Measurements from ENCODE around the gene IP6K2. TPM values are rescaled to one million over a fixed set of nuclear protein-coding genes. Genes with fewer than 3 reads are reported as not detected.

Gene IP6K2
- polyA plus RNA-seq, 3 donors: 195 to 214 (median 213) TPM

DNA sequence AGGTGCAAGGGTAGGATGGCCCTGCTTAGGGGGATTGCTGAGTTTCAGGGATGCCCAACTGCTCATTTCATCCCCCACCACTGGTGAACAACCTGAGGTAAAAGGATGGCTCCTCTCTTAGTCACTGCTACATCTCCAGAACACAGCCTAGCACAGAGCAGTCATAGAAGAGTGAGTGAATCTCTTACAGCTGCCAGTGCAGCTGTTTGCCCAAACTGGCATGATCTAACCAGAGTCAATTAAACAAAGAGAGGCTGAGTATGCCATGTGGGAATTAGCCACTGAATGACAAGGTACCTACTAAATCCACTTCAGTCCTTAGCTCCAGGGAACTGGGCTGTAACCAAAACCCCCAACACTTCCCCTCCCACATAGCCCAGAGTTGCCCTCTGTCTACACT, 24.5 kb downstream of the IP6K2 start:
- DNase-seq (ENCODE audit: low read depth in 3 of 3, low spot score in 2 of 3): no peak

DNA sequence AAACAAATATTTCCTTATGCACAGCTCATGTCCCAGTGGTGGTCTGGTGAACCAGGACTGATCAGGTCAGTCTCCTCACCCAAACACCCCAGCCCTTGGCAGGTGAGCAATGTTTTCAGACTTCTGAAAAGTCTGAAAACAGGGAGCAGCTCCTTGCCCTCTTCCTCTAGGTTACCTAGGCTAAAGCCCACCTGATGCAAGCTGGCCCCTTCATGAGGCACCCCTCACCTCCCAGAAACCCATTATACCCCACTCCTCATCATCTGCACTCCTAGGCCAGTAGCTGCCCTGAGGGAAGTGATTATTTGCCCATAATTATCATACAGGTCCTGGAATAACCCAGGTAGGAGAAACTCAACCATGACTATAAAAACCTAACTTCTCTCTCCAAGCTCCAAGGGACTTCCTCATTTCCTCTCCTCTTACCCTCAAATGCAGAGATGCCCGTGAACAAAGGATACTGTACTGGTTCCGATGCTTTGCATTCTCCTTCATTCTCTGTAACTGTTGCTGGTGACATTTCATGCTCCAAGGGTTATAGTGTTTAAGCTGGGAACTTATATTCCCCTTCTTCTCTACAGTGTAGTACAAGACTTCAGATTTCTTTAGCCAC, 26.1 kb downstream of the IP6K2 start:
- no peak for DNase-seq (ENCODE audit: low read depth in 3 of 3, low spot score in 2 of 3)

DNA sequence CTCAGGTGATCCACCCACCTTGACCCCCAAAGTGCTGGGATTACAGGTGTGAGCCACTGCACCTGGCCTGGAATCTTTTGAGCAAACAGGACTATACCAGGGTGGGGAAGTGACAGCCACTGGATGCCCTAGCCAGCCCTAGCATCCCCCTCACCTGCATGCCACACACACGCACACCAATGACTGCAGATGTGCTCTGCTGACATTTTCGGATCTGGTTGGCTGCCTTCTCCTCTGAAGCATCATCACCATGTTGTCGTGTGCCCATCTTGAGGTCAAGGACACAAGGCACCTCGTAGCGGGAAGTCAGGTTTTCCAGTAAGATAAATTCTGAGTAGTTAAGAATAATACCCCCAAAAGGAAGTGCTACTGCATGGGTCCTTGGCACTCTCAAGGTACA, 27.6 kb downstream of the IP6K2 start:
- no peak for DNase-seq (ENCODE audit: low read depth in 3 of 3, low spot score in 2 of 3)

DNA sequence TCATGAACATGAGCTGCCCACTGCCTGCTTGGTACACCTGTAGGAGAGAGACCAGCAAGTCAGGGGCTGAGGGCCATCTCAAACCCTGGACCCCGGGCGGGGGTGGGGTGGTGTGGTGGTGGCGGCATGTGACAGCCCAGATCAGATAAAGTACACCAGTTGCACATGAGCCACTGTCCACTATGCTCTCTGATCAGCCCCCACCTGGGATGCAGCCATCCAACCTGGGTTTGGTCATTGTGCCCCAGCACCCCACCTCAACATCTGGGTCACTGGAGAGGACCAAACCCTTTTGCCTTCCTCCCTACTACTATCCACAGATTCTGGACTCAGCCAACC, 28.3 kb downstream of the IP6K2 start:
- no peak for DNase-seq (ENCODE audit: low read depth in 3 of 3, low spot score in 2 of 3)

DNA sequence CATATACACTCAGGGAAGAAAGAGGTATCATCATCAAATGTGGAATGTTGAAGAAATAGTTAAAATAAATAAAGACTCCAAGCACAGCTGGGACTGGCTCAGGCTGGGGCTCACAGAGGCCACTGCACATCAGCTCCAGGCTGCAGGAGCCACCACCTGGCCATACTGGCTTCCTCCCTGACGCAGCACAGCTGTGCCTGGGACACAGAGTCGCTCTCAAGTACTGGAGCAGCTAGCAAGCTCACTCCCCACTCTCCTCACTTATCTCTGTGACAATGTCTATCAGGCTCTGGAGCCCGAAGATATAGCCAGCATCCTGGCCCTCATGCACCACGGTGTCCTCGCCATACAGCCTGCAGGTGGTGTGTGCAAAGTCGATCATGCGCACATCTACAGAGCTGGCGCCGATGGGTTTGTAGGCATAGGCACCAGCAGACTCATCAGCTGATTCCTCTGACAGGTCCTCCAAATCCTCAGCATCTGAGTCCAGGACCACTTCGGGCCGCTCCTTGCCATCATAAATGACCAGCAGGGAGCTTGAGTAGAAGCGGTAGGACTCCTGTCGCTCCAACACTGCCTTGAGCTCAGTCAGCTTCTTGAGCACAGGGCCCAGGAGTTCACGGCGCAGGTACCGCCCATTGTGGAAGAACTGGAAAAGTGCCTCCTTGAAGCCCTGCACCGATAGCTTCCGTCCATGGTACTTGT, 28.8 kb downstream of the IP6K2 start:
- DNase-seq (ENCODE audit: low read depth in 3 of 3, low spot score in 2 of 3): no peak

DNA sequence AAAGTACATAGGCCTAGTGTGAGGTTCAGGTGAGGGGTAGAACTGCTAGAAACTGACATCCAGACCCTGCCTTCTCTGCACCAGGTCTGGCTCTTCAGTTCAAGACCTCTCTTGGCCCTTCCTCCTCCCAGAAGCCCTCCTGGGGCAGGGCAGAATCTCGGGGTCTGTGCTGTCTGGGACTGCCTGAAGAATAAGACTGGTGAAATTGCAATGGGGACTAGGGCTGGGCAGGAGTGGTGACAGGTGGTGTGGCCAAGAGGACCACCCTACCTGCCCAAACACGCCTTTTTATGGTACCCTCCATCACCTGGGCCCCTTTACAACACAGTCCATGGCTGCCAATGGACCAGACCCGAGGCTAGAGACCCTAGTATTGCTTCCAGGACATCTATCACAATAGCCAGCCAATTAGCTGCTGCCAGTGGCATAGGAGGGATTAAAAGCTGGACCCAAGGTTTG, 29.8 kb downstream of the IP6K2 start:
- no peak for DNase-seq (ENCODE audit: low read depth in 3 of 3, low spot score in 2 of 3)

DNA sequence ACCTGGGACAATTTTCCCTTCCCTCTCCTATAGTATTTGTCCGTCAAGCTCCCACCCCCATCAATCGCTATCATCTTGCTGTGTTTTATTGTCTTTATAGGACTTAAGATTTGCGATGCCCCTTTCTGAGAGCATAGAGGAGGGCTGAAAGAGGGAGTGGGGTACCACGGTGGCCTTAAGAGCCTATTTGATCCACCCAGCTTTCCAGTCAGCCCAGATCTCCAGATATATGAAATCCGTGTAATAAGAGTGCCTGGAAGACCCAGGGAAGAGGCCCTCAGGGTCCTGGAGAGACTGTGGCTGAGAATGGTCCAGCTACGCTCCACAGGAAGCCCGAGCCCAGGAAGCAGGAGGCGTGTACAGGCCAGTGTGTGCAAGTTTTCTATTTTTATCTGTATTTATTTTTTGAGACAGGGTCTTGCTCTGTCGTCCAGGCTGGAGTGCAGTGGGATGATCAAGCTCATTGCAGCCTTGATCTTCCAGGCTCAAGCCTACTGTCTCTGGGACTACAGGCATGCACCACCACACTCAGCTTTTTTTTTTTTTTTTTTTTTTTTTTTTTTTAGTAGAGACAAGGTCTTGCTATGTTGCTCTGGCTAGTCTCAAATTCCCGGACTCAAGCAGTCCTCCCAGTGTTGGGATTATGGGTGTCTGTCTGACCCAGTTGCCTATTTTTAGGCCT, 30.3 kb downstream of the IP6K2 start:
- DNase-seq (ENCODE audit: low read depth in 3 of 3, low spot score in 2 of 3): no peak

DNA sequence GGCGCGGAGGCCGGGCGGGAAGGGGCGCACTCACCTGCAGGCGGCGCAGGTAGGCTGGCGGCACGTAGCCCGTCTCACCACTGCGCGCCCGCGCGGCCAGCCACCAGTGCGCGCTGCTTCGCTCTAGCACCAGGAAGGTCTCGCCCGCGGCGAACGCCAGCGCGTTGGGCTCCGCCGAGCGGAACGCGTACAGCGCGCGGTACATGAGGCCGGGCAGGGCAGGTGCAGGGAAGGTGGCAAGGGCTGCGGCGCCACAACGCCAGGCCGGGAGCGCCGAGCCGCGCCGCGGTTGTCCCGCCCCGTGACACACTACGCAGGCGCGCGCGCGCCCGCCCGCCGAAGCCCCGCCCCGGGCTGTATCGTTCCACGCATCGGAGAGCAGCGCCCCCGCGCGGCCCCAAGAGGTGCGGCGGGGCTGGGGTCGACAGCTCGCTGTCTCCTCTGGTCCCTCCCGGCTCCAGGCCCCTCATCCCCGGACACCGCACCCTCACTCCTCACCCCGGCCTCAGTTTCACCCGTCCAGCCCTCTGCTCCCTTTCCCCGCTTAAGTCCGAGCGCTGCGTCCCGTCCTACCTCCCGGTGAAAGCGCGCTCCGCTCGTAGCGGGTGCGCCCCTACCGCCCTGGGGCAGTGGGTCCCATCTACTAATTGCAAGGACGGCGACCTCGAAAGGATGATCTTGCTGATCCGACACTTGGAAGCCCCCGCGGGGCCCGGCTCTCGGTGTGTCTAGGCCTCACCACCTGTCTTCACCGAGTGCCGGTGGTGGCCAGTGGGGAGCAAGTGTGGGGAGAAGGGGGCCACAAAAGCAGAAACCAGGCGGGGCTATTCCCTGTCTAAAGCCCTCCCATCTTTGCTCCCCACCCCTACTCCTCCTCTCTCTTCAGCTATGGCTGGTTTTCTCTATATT, 31.2 kb downstream of the IP6K2 start, which contains the start of gene NCKIPSD:
NCKIPSD (minus strand) TSS at position 313 of the 909 bp plus-strand sequence; CDS start at position 205, 108 bp downstream.
- peak; percentile 70 to 80 (median 79) for DNase-seq (ENCODE audit: low read depth in 3 of 3, low spot score in 2 of 3)

DNA sequence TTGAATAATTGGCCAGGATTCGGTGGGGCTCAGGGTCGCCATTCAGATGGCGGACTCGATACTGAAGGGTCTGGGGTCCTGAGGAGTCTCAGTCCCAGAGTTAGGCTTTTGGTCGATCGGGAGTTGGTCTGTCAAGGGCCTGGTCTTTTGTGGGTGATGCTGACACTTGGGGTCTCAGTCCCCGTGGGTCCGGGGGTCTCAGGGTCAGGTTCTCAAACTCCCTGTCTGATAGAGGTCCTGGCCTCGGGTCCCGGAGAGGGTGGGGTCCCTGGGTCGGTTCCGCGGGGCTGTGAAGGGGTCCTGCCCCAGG, 31.8 kb downstream of the IP6K2 start:
- DNase-seq (ENCODE audit: low read depth in 3 of 3, low spot score in 2 of 3): no peak

DNA sequence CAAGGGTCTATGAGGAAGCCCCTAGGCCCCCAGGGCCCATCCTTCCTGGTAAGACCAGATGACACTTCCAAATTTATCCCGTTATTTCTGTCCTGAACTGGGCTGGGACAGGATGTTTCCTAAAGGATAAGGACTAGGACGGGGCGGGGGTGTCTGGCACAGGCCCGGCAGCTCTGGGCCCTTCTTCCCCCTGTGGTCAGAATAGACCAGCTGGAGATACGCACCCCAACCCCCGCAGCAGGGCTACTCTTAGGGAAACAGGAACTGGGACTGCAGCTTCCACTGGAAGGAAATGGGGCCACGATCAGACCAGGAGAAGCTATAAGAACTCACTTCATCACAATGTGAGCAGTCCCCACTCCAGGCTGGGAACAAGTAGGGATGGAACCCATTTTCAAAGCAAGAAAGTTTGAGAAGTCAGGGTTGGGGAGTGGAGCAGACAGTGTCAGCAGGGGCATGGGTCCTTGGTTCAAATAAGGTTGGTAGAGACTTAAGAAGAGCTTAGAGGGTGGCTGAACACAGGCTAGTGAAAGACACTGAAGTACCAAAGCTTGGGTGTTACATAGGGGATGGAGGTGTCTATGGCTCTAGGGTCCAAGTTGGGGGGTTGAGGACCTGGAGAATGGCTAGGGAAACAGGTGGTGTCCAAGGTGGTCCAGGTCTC, 32.4 kb downstream of the IP6K2 start:
- no peak for DNase-seq (ENCODE audit: low read depth in 3 of 3, low spot score in 2 of 3)

DNA sequence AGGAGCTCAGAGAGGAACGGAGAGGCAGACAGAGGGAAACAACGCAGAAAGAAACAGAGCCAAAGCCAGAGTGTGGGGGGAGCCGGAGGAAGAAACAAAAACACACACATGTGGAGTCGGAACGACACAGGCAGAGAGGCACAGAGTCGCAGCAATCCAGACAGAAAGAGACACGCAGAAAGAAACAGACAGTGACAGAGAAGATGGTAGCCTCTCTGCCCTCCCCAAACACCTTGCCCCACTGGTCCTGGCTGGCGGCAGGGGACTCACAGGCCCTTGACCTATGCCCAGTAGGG, 33.0 kb downstream of the IP6K2 start:
- no peak for DNase-seq (ENCODE audit: low read depth in 3 of 3, low spot score in 2 of 3)

DNA sequence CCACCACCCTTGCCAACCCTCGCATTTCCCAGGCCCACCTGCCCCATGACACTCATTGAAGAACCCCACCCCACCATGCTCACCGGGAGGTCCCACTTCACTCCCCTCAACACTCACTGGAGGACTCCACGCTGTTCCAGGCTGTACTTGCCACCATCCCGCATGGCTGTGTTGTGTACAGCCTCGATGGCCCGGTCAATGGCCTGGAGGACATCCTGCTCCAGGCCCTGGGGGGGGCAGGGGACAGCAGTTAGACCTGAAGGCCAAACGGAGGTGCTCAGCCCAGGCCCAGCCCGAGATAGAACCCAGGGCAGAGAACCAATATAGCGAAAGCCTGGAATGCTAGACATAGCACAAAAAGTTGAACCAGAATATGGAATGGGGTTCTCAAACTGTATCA, 34.2 kb downstream of the IP6K2 start:
- no peak for DNase-seq (ENCODE audit: low read depth in 3 of 3, low spot score in 2 of 3)

DNA sequence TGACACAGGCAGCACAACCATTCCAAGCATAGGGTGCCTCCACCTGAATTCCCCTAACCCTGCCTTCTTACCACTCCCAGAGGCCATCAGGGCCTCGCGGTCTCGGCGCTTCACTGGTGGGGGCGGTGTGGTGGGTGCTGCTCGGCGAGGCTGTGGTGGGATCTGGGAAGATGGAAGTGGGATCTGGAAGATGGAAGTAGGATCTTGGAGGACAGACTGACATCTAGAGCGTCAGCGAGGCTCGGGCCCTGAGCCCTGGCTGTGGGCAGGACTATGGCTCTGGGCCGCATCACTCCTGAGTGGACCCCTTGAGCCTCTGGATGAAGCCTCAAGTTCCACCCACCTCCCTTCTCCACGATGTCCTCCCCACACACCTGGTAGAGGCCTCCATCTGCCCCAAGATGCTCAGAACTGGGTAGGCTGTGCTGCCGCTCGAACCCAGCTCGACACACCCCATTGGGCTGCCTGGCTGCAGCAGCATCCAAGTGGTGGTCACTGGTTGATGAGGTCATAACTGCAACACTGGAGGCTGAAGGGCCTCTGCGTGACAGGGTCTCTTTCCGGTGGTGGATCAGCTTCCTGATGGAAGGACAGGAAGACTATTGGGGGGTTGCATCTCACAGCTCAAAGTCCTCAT, 34.9 kb downstream of the IP6K2 start:
- no peak for DNase-seq (ENCODE audit: low read depth in 3 of 3, low spot score in 2 of 3)

DNA sequence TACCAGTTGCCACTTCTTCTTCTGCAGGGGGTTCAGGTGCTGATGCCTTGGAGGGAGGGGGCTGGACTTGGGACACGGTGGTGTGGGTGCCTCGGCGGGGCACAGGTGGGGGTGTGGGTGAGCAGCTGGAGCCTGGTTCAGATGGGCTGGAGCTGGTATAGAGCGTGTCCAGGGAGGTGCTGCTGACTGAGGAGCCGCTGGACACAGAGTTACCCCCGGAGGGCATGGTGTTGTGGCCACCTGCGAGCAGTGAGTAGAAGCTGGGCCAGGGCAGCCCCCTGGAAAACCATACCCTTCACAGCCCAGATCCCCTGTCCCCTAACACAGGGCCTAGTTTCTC, 35.5 kb downstream of the IP6K2 start:
- no peak for DNase-seq (ENCODE audit: low read depth in 3 of 3, low spot score in 2 of 3)

DNA sequence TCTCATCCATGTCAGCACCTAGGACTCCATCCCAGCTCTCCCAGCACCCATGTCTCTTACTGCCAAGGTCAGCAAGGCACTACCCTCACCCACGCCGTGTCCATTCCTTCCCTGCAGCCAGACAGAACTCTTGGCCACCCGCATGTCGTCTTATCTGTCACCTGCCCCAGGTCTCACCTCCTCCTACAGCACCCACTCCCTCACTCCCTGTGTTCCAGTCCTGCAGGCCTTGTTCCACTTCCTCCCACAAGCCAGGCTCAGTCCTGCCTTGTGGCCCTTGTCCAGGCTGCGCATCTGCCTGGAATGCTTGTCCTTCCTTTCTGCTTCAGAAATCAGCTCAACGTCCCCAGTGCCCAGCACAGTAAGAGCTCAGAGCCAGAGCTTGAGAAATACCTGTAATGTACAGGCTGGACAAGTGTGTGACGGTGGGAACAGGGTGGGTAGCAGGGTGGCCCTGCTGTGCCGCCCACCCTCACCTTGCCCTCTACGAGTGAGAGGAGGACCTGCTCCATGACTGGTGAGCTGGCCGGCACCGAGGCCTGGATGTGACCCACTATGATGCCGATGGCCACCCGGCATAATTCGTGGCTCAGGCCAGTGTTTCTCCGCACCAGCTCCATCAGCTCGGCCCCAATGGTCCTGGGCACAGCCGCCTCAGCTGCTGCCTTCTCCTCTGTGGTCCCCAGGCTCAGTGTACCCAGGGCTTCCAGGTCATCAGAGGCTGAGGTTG, 36.0 kb downstream of the IP6K2 start:
- no peak for DNase-seq (ENCODE audit: low read depth in 3 of 3, low spot score in 2 of 3)

DNA sequence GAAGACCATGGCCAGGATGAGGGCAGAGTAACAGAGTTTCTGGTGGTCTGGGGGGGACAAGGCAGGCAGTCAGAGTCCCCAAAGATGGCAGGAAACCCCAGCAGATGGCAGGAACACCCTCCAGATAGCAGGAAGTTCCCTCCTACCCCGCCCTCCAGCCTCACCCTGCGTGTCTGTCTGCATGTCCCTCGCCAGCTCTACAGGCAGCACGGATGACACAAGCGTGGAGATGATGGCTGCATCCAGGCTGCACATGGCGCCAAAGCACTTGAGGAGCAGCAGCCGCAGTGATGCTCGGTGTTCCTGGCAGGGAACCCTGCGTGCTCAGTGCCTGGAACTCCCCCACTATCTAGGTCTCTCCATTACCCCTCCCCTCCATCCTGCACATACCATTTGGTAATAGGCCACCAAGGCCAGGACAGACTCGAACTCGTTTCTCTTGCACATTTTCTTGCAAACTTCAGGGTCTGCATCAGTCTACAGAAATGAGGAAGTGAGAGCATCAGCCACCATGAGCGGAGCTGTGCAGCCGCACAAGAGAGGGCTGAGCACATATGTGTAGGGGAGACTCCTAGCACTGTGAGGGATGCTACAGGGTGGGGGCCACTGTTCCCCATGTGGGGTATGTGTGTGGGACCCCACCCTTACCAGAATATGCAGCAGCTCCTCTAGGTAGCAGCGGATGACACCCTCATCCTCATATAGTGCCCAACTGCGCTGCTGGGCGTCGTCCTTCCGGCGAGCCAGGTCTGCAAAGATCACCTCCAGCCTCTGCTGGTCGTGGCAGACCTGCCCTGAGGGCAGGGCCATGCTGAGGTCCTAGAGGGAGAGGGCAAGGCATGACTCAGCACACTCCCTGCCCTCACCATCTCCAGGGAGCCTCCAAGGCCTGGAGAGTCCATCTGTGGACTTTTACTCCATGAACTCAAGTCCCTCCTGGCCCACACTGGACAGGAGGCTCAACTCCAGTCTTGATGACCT, 37.3 kb downstream of the IP6K2 start:
- DNase-seq (ENCODE audit: low read depth in 3 of 3, low spot score in 2 of 3): no peak

DNA sequence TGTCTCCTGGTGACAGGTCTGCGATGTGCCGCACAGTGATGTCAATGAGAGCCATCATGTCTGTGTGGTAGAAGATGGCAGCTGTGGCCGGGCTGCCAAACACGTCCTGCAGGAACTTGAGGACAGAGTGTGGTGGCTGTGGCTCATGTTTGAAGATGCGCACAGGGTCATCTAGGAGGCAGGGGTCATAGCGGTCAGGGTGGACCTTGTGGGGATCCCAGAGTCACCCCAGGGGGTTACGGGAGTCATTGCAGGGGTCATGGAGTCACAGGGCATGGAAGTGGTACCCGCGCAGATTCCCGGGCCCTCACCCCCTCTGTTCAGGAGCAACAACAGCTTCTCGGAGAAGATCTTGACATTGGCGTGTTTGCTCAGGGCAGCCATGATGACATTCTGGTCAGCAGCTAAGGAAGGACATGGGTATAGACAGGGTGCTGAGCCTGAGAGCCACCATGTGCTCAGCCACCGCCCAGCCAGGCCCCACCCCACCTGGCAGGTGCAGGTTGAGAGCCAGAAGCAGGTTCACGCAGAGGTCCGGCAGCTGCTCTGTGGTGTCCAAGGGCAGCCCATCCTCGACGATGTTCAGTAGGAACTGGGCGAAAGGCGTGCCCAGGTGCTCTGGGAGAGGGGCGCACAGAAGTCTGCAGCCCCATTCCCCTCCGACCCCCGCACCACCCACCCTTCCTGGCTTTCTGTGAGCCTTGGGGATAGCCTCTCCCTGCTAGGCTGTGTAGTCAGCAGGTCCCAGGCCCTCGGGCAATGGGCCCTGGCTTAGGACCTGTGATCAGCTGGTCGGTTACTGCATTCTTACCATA, 38.2 kb downstream of the IP6K2 start:
- no peak for DNase-seq (ENCODE audit: low read depth in 3 of 3, low spot score in 2 of 3)

DNA sequence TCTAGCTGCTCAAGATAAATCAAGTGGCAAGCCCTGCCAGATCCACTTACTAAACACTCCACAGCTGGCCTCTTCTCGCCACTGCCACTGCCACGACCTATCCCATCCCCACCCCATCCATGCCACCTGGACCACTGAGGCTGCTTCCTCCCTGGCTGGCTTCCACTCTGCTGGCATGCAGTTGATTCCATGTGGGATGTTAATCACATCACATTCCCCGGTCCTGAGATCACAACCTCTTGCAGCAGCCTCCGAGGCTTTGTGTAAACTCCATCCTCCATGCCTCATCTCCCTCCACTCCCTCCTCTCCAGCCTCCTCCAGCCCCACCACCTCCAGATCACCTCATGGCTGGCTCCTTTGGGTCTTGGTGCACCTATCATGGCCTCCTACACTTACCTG, 39.0 kb downstream of the IP6K2 start:
- DNase-seq (ENCODE audit: low read depth in 3 of 3, low spot score in 2 of 3): no peak

All from right renal cortex interstitium (tissue), 3 donors.